Adipocyte (in vitro differentiated cells): ENCODE measurements around the gene ZFP3.

Experiments
- DNase-seq: peaks from one replicate; pipeline ENCODE4 v3.0.0-alpha.2; 2015; ENCODE audit warnings: low read depth
- H3K27me3 ChIP-seq: replicated peaks from 2 replicates; pipeline ENCODE4 v1.7.0; 2013; ENCODE audit warnings: mild to moderate bottlenecking, low read length, moderate library complexity; ENCODE audit not compliant: control insufficient read depth, insufficient read depth
- H3K36me3 ChIP-seq: 2 replicates; pipeline ENCODE4 v1.7.0; 2013; ENCODE audit warnings: low read length, mild to moderate bottlenecking, moderate library complexity; ENCODE audit not compliant: control insufficient read depth, insufficient read depth, severe bottlenecking
- H3K4me1 ChIP-seq: 2 replicates; pipeline ENCODE4 v1.7.0; 2013; ENCODE audit warnings: mild to moderate bottlenecking, low read length, moderate library complexity; ENCODE audit not compliant: control insufficient read depth, insufficient read depth
- H3K4me3 ChIP-seq: 2 replicates; pipeline ENCODE4 v1.7.0; 2013; ENCODE audit warnings: mild to moderate bottlenecking, low read length, moderate library complexity
- H3K9ac ChIP-seq: 2 replicates; pipeline ENCODE4 v1.7.0; 2013; ENCODE audit warnings: mild to moderate bottlenecking, low read length, moderate library complexity
- H3K9me3 ChIP-seq: 2 replicates; pipeline ENCODE4 v1.7.0; 2013; ENCODE audit warnings: mild to moderate bottlenecking, low read length, moderate library complexity; ENCODE audit not compliant: control insufficient read depth

The ZFP3 gene

GRCh38 chr17:5080591-5080990, 2.3 kb downstream of the ZFP3 start:
- Histone ChIP-seq H3K4me3 (no peak overlapping the region), H3K36me3 (no peaks in the 10 kb centered on the region), H3K27me3 (no peaks in the 10 kb centered on the region), H3K9ac (no peak overlapping the region), H3K4me1 (peaks cover 13% of the 10 kb centered on the region), H3K9me3 (peaks cover 15% of the 10 kb centered on the region)
- DNase-seq: no peak

- H3K4me3 ChIP-seq: peak overlapping the region; percentile 59
- H3K27me3 ChIP-seq: peaks cover 5% of the 10 kb centered on the region
- peaks cover 63% of the 10 kb centered on the region for H3K36me3 ChIP-seq
- no peak for DNase-seq
- H3K9ac ChIP-seq: no peak overlapping the region
- H3K4me1 ChIP-seq: no peaks in the 10 kb centered on the region
- peaks cover 100% of the 10 kb centered on the region for H3K9me3 ChIP-seq
Observed at GRCh38 chr17:5092218-5093010, 14.1 kb downstream of the ZFP3 start.

- Histone ChIP-seq H3K9me3 (peaks cover 91% of the 10 kb centered on the region), H3K36me3 (peaks cover 22% of the 10 kb centered on the region), H3K27me3 (peaks cover 5% of the 10 kb centered on the region), H3K9ac (no peak overlapping the region), H3K4me1 (no peaks in the 10 kb centered on the region), H3K4me3 (peak overlapping the region; percentile 59)
- no peak for DNase-seq
Observed at GRCh38 chr17:5096731-5097100, 18.4 kb downstream of the ZFP3 start.

- H3K36me3 ChIP-seq: peaks cover 17% of the 10 kb centered on the region
- peak overlapping the region; percentile 59 for H3K4me3 ChIP-seq
- H3K9ac ChIP-seq: no peak overlapping the region
- no peaks in the 10 kb centered on the region for H3K4me1 ChIP-seq
- H3K9me3 ChIP-seq: peaks cover 86% of the 10 kb centered on the region
- no peak for DNase-seq
- H3K27me3 ChIP-seq: peaks cover 5% of the 10 kb centered on the region
Observed at GRCh38 chr17:5097101-5097834, 19.0 kb downstream of the ZFP3 start.

GRCh38 chr17:5099271-5099670, 21.0 kb downstream of the ZFP3 start:
- Histone ChIP-seq H3K36me3 (no peaks in the 10 kb centered on the region), H3K4me1 (no peaks in the 10 kb centered on the region), H3K27me3 (peaks cover 5% of the 10 kb centered on the region), H3K9me3 (peaks cover 84% of the 10 kb centered on the region), H3K9ac (no peak overlapping the region), H3K4me3 (no peak overlapping the region)
- DNase-seq: no peak

GRCh38 chr17:5100832-5101231, 22.6 kb downstream of the ZFP3 start:
- Histone ChIP-seq H3K4me3 (no peak overlapping the region), H3K27me3 (peaks cover 5% of the 10 kb centered on the region), H3K9ac (no peak overlapping the region), H3K4me1 (no peaks in the 10 kb centered on the region), H3K36me3 (peaks cover 6% of the 10 kb centered on the region), H3K9me3 (peaks cover 80% of the 10 kb centered on the region)
- no peak for DNase-seq

GRCh38 chr17:5110816-5111215, 32.5 kb downstream of the ZFP3 start:
- Histone ChIP-seq H3K36me3 (peaks cover 21% of the 10 kb centered on the region), H3K27me3 (peaks cover 8% of the 10 kb centered on the region), H3K4me1 (peaks cover 7% of the 10 kb centered on the region), H3K9ac (peak overlapping the region; percentile 92), H3K4me3 (peak overlapping the region; percentile 86), H3K9me3 (peaks cover 15% of the 10 kb centered on the region)
- DNase-seq: peak; percentile 7

GRCh38 chr17:5111402-5112204, 33.3 kb downstream of the ZFP3 start, which contains the start of gene ZNF232:
Gene ZNF232 (minus strand): TSS chr17:5111878. CDS start chr17:5111822, 56 bp downstream.
- Histone ChIP-seq H3K9me3 (peaks cover 11% of the 10 kb centered on the region), H3K4me3 (peak within 1 kb of the TSS; percentile 86), H3K9ac (peak within 1 kb of the TSS; percentile 92), H3K27me3 (peaks cover 14% of the 10 kb centered on the region), H3K4me1 (peaks cover 7% of the 10 kb centered on the region), H3K36me3 (peaks cover 13% of the 10 kb centered on the region)
- peak; percentile 97 for DNase-seq

- H3K27me3 ChIP-seq: peaks cover 35% of the 10 kb centered on the region
- peaks cover 15% of the 10 kb centered on the region for H3K9me3 ChIP-seq
- peak; percentile 21 for DNase-seq
- no peak within 1 kb of the TSS for H3K9ac ChIP-seq
- no peaks in the 10 kb centered on the region for H3K36me3 ChIP-seq
- peaks cover 4% of the 10 kb centered on the region for H3K4me1 ChIP-seq
- no peak within 1 kb of the TSS for H3K4me3 ChIP-seq
Observed at GRCh38 chr17:5115673-5116651, 37.7 kb downstream of the ZFP3 start, which contains the start of gene USP6. Gene USP6 (plus strand): TSS chr17:5116032. CDS start chr17:5130368, 14,336 bp downstream.

- peaks cover 39% of the 10 kb centered on the region for H3K27me3 ChIP-seq
- no peak for DNase-seq
- H3K4me1 ChIP-seq: no peaks in the 10 kb centered on the region
- H3K9me3 ChIP-seq: peaks cover 15% of the 10 kb centered on the region
- no peak overlapping the region for H3K4me3 ChIP-seq
- no peak overlapping the region for H3K9ac ChIP-seq
- no peaks in the 10 kb centered on the region for H3K36me3 ChIP-seq
Observed at GRCh38 chr17:5118219-5118618, 40.0 kb downstream of the ZFP3 start.
